Neural progenitor cell (in vitro differentiated cells): ENCODE data around the gene TVP23B.
"Not testable (repeated sequence)": the region's sequence is repeated elsewhere in the genome, so short reads cannot be mapped to it uniquely, and the experiment has no call there.

Experiments
- CTCF ChIP-seq: fragments of 200-600 bp; sonication (generic); IDR thresholded peaks from 2 replicates; pipeline ENCODE4 v1.5.1; 2017; ENCODE audit warnings: antibody characterized with exemption, mild to moderate bottlenecking
- EZH2phosphoT487 ChIP-seq: fragments of 200-600 bp; sonication (generic); IDR thresholded peaks from 2 replicates; pipeline ENCODE4 v1.6.1; 2017; ENCODE audit warnings: antibody characterized with exemption

- TF ChIP-seq CTCF, EZH2phosphoT487: not testable (repeated sequence)
Observed at GRCh38 chr17:18796887-18797286, 15.9 kb downstream of the TVP23B start.
